B cell (primary cell): ENCODE measurements around the gene SEC63. TPM values are rescaled to one million over a fixed set of nuclear protein-coding genes. Genes with fewer than 3 reads are reported as not detected.

ENCODE experiments used
- ATAC-seq: fragments of 200-7000 bp; cut with Tn5 transposase; one replicate; pipeline ENCODE4 v1.10.0; 2021; ENCODE audit warnings: low read depth, mild to moderate bottlenecking, moderate number of reproducible peaks, moderate library complexity
- CTCF ChIA-PET: fragments of 350-600 bp; sonication (Branson Sonifier 250); formaldehyde crosslinking; loops from one replicate; lab custom pipeline; 2021; ENCODE audit warnings: antibody characterized with exemption, inconsistent platforms; lab: Charles Lee
- POLR2A ChIA-PET: fragments of 350-600 bp; sonication (Branson Sonifier 250); formaldehyde crosslinking; loops from one replicate; lab custom pipeline; 2021; ENCODE audit warnings: antibody characterized with exemption; lab: Charles Lee
- DNase-seq: peaks from one replicate; pipeline ENCODE4 v3.0.0; 2013
- H2AFZ ChIP-seq: 2 replicates; pipeline ENCODE4 v1.6.1; 2012; ENCODE audit warnings: mild to moderate bottlenecking, low read depth, low read length; ENCODE audit not compliant: insufficient read depth, poor library complexity, severe bottlenecking
- H3K27ac ChIP-seq, 2 donors: 1 replicate in 1 of 2; 2 replicates in 1 of 2; pipeline ENCODE4 v1.5.1; 2012 to 2013; ENCODE audit warnings: low read length in 2 of 2, mild to moderate bottlenecking in 2 of 2, moderate library complexity in 1 of 2
- H3K27me3 ChIP-seq, 4 experiments: fragments of 200-600 bp in 1 of 4; sonication (generic) in 1 of 4; replicated peaks in 1 of 4; 1 replicate in 2 of 4; 2 replicates in 2 of 4; pipeline versions ENCODE4 v1.6.1 to v1.7.0; 2013 to 2016; ENCODE audit warnings: low read length in 3 of 4, mild to moderate bottlenecking in 2 of 4, mixed read lengths in 1 of 4, moderate library complexity in 1 of 4; ENCODE audit not compliant: insufficient read depth in 4 of 4, control insufficient read depth in 3 of 4; ENCODE audit errors: control extremely low read depth in 1 of 4
- H3K36me3 ChIP-seq, 2 experiments: replicated peaks in 1 of 2; 1 replicate in 1 of 2; 2 replicates in 1 of 2; pipeline versions ENCODE4 v1.6.1 to v1.7.1; 2013; ENCODE audit warnings: low read length in 1 of 2; ENCODE audit not compliant: insufficient read depth in 2 of 2, control insufficient read depth in 1 of 2; ENCODE audit errors: control extremely low read depth in 1 of 2, extremely low read depth in 1 of 2
- H3K4me1 ChIP-seq, 2 donors: fragments of 200-600 bp in 1 of 2; sonication (generic) in 1 of 2; 1 replicate in 1 of 2; 2 replicates in 1 of 2; pipeline versions ENCODE4 v1.5.1 to v1.6.1; 2013 to 2017; ENCODE audit warnings: low read length in 2 of 2; ENCODE audit not compliant: control insufficient read depth in 2 of 2, insufficient read depth in 2 of 2
- H3K4me2 ChIP-seq: replicated peaks from 2 replicates; pipeline ENCODE3; 2012; ENCODE audit warnings: mild to moderate bottlenecking, low read depth, low read length; ENCODE audit not compliant: poor library complexity, severe bottlenecking
- H3K4me3 ChIP-seq, 5 experiments: fragments of 200-600 bp in 1 of 5; sonication (generic) in 1 of 5; 1 replicate in 3 of 5; 2 replicates in 2 of 5; pipeline versions ENCODE4 v1.5.1 to v1.7.0; 2011 to 2016; ENCODE audit warnings: low read length in 4 of 5, mild to moderate bottlenecking in 4 of 5, low read depth in 2 of 5, control low read depth in 1 of 5, moderate library complexity in 1 of 5; ENCODE audit not compliant: insufficient read depth in 1 of 5; ENCODE audit errors: control extremely low read depth in 1 of 5, extremely low read depth in 1 of 5
- H3K79me2 ChIP-seq: fragments of 200-600 bp; sonication (generic); one replicate; pipeline ENCODE4 v1.6.0; 2016; ENCODE audit warnings: low read length; ENCODE audit not compliant: control insufficient read depth, insufficient read depth
- H3K9ac ChIP-seq: fragments of 200-600 bp; sonication (generic); 2 replicates; pipeline ENCODE4 v1.6.1; 2017; ENCODE audit warnings: mild to moderate bottlenecking, low read length, moderate library complexity
- H3K9me3 ChIP-seq, 3 donors: one replicate each; pipeline versions ENCODE4 v1.6.1 to v1.7.1; 2013; ENCODE audit warnings: low read length in 2 of 3; ENCODE audit not compliant: control insufficient read depth in 2 of 3, insufficient read depth in 1 of 3; ENCODE audit errors: control extremely low read depth in 1 of 3
- H4K20me1 ChIP-seq: 2 replicates; pipeline ENCODE4 v1.6.0; 2012; ENCODE audit warnings: mild to moderate bottlenecking, low read length; ENCODE audit not compliant: insufficient read depth, control insufficient read depth, poor library complexity, severe bottlenecking
- H3K27ac Mint-ChIP-seq: one replicate; pipeline ENCODE4 v1.8.0; 2021; ENCODE audit warnings: mixed read lengths
- H3K27me3 Mint-ChIP-seq: one replicate; pipeline ENCODE4 v1.8.0; 2021; ENCODE audit warnings: mixed read lengths
- H3K4me1 Mint-ChIP-seq: one replicate; pipeline ENCODE4 v1.8.0; 2021; ENCODE audit warnings: mixed read lengths
- H3K4me3 Mint-ChIP-seq: one replicate; pipeline ENCODE4 v1.8.0; 2021; ENCODE audit warnings: mixed read lengths
- H3K9me3 Mint-ChIP-seq: one replicate; pipeline ENCODE4 v1.8.0; 2022; ENCODE audit warnings: mixed read lengths; ENCODE audit not compliant: insufficient read depth
- EZH2 ChIP-seq: IDR thresholded peaks from 2 replicates; pipeline ENCODE4 v1.6.1; 2012; ENCODE audit warnings: borderline replicate concordance, low read depth, mild to moderate bottlenecking, moderate library complexity, low read length; ENCODE audit not compliant: insufficient read depth, poor library complexity, severe bottlenecking
- WGBS: methylation state at CpG from one replicate; pipeline ENCODE4 v1.1.5; 2013; ENCODE audit warnings: missing lambda C conversion rate; ENCODE audit not compliant: insufficient coverage; 5-methylcytosine and 5-hydroxymethylcytosine counted together
- intact Hi-C: fragments of 100-400 bp; cut with micrococcal nuclease; formaldehyde crosslinking; loops from one replicate; pipeline ENCODE4 v1.10.0; 2022
- polyA plus RNA-seq: library from polyadenylated mRNA; depleted of rRNA; stranded (reverse); fragments of >200 nt; gene quantifications from 2 replicates; pipeline ENCODE4 v1.2.3, GENCODE V29; 2012
- total RNA-seq, 2 donors: library from RNA; stranded (reverse); fragments of 120-200 nt in 1 of 2; gene quantifications; 1 replicate in 1 of 2; 2 replicates in 1 of 2; pipeline versions ENCODE4 v1.2.3 to v1.2.4, GENCODE V29; 2013 to 2022
- TF ChIP-seq, protein P1 (sequence below): fragments of 200-600 bp; IDR thresholded peaks from one replicate; pipeline ENCODE4 v1.8.0; 2022; ENCODE audit warnings: antibody characterized with exemption, mild to moderate bottlenecking

Gene SEC63
- total and polyA plus RNA-seq, 2 donors (not counting 1 experiment from before 2014, with no cell fraction given), result 12.5 to 79.5 TPM

DNA sequence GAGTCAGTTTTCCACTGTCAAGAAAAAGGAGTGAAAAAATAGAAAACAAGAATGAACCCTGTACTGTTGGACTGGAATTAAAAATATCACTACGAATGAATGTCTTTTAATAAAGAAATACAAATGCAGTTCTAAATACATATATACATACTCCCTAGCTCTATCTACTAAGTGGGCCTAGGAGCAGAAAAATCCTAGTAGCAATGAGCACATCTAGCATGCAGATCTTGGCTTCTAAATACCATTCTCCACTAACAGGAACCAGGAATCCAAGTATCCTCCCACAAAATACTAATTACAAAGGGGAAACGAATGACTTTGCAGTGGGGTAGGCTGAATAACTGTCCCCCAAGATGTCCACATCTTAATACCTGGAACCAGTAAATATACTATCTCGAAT lies 25.4 kb downstream of the SEC63 start:
- intact Hi-C loops, result no loop called here
- ChIA-PET POLR2A (no interaction called here), CTCF (no interaction called here)
- Histone ChIP-seq H3K4me1 (no peaks in the 10 kb centered on the region), H3K27ac (no peak overlapping the region), H3K4me2 (no peak overlapping the region), H3K9me3 (peaks cover 0 to 12% (median 0%) of the 10 kb centered on the region in 3 donors), H2AFZ (no peak overlapping the region), H3K79me2 (peaks cover 56% of the 10 kb centered on the region), H3K4me3 (no peak overlapping the region), H3K9ac (no peak overlapping the region), H3K27me3 (no peaks in the 10 kb centered on the region), H3K36me3 (peaks cover 4 to 9% of the 10 kb centered on the region in 2 experiments), H4K20me1 (peaks cover 30% of the 10 kb centered on the region)
- no peak for TF ChIP-seq EZH2
- TF ChIP-seq, protein P1, sequence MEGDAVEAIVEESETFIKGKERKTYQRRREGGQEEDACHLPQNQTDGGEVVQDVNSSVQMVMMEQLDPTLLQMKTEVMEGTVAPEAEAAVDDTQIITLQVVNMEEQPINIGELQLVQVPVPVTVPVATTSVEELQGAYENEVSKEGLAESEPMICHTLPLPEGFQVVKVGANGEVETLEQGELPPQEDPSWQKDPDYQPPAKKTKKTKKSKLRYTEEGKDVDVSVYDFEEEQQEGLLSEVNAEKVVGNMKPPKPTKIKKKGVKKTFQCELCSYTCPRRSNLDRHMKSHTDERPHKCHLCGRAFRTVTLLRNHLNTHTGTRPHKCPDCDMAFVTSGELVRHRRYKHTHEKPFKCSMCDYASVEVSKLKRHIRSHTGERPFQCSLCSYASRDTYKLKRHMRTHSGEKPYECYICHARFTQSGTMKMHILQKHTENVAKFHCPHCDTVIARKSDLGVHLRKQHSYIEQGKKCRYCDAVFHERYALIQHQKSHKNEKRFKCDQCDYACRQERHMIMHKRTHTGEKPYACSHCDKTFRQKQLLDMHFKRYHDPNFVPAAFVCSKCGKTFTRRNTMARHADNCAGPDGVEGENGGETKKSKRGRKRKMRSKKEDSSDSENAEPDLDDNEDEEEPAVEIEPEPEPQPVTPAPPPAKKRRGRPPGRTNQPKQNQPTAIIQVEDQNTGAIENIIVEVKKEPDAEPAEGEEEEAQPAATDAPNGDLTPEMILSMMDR, result no peak
- peaks cover 15% of the 10 kb centered on the region for H3K4me1 Mint-ChIP-seq
- no peak overlapping the region for H3K27ac Mint-ChIP-seq
- no peak overlapping the region for H3K4me3 Mint-ChIP-seq
- H3K27me3 Mint-ChIP-seq, result no peaks in the 10 kb centered on the region
- no peaks in the 10 kb centered on the region for H3K9me3 Mint-ChIP-seq
- no peak for DNase-seq
- WGBS, result no CpG with 5 or more reads among the region's 3 CpGs
- ATAC-seq, result no peak

DNA sequence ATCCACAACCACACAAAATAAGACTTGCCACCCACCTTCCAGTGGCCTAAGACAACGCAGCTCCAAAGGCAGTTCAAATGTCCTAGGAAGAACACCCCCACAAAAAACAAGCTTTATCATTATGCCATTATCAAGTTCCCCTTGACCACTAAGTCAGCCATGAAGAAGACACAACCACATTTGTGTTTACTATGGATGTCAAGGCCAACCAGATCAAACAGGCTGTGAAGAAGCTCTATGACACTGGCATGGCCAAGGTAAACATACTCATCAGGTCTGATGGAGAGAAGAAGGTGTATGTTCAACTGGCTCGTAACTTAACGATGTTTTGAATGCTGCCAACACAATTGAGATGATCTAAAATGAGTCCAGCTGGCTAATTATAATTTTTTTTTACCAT lies 26.1 kb downstream of the SEC63 start:
- Histone ChIP-seq H4K20me1 (peaks cover 30% of the 10 kb centered on the region), H3K27me3 (no peaks in the 10 kb centered on the region), H3K9ac (no peak overlapping the region), H3K9me3 (peaks cover 0 to 9% (median 0%) of the 10 kb centered on the region in 3 donors), H3K4me2 (no peak overlapping the region), H2AFZ (no peak overlapping the region), H3K36me3 (peaks cover 5 to 11% of the 10 kb centered on the region in 2 experiments), H3K4me1 (no peaks in the 10 kb centered on the region), H3K4me3 (no peak overlapping the region), H3K79me2 (peaks cover 52% of the 10 kb centered on the region), H3K27ac (no peak overlapping the region)
- ChIA-PET CTCF (interaction anchor here (1.4 kb wide), 1 partner anchor 9 kb away, joined by 4 read pairs; no protein-coding TSS in a partner anchor), POLR2A (no interaction called here)
- H3K4me3 Mint-ChIP-seq, result no peak overlapping the region
- H3K9me3 Mint-ChIP-seq, result no peaks in the 10 kb centered on the region
- ATAC-seq (no peak), DNase-seq (no peak)
- H3K4me1 Mint-ChIP-seq, result peaks cover 13% of the 10 kb centered on the region
- no peak for TF ChIP-seq EZH2
- TF ChIP-seq, protein P1, result no peak
- H3K27me3 Mint-ChIP-seq, result no peaks in the 10 kb centered on the region
- intact Hi-C loops, result no loop called here
- 100% methylated on average over 1 of the region's 3 CpGs for WGBS
- no peak overlapping the region for H3K27ac Mint-ChIP-seq
